Peyer's patch (tissue), 4 donors: ENCODE measurements around the gene GOLIM4.

Experiments
- POLR2A ChIP-seq, 2 donors: fragments of 450-650 bp; IDR thresholded peaks; one replicate each; pipeline ENCODE4 v1.5.1; 2017; ENCODE audit warnings: antibody characterized with exemption in 2 of 2, mild to moderate bottlenecking in 2 of 2, moderate library complexity in 2 of 2
- TF ChIP-seq, protein P1 (sequence below), 6 experiments: fragments of 450-650 bp in 4 of 6; fragments of 200-600 bp in 2 of 6; sonication (generic) in 1 of 6; IDR thresholded peaks; one replicate each; pipeline ENCODE4 v1.5.1; 2017 to 2019; ENCODE audit warnings: antibody characterized with exemption in 6 of 6, mild to moderate bottlenecking in 3 of 6, moderate library complexity in 1 of 6

DNA sequence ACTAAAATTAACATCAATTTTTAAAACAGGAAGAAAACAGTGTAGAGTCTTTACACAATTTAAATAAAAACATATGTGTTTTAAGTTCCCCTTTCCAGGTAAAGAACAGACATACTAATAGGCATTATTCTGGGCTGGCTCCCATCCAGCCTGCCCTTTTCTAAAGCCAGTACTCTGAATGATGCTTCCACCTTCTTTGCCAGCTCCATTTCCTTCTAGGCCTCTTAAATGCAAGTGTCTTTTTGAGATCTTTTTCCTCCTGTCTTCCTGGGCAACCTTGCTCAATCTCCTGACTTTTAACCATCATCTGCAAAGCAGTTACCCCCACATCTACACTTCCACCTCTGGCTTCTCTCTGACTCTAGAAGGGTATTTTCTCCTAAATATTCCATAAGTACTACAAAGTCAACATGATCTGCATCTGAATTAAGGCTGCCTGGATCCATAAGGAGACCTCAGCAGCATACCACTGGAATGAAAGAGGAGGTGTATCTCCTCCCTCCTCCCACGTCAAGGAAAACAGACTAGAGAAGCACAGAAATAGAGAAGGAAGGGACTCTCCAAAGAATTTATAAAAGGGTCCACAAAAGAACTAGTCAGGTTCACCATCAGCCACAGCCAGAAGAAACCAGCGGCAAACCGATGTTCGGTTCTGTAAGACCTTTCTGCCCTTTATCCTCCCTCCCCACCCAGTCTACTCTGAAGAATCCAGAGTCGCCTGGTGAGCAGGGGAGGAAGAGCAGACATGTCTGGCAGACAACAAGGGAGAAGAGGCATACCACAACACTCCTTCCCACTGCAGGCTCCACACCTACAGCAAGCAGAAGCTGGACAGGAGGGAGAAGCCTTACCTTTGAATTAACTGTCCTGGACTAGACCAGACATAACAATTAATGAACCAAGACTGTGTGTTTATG, 47.1 kb downstream of the GOLIM4 start:
- TF ChIP-seq, protein P1, sequence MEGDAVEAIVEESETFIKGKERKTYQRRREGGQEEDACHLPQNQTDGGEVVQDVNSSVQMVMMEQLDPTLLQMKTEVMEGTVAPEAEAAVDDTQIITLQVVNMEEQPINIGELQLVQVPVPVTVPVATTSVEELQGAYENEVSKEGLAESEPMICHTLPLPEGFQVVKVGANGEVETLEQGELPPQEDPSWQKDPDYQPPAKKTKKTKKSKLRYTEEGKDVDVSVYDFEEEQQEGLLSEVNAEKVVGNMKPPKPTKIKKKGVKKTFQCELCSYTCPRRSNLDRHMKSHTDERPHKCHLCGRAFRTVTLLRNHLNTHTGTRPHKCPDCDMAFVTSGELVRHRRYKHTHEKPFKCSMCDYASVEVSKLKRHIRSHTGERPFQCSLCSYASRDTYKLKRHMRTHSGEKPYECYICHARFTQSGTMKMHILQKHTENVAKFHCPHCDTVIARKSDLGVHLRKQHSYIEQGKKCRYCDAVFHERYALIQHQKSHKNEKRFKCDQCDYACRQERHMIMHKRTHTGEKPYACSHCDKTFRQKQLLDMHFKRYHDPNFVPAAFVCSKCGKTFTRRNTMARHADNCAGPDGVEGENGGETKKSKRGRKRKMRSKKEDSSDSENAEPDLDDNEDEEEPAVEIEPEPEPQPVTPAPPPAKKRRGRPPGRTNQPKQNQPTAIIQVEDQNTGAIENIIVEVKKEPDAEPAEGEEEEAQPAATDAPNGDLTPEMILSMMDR (IDR thresholded peaks at IDR 0.05), result no peak
- TF ChIP-seq POLR2A (IDR thresholded peaks at IDR 0.05), result no peak
